GM19099 (cell line): Measurements from ENCODE around the gene KCNQ1OT1.

Experiments
- POLR2A ChIP-seq: IDR thresholded peaks from 3 replicates; pipeline ENCODE4 v1.6.1; 2011; ENCODE audit warnings: low read depth; ENCODE audit not compliant: insufficient read length; ENCODE audit errors: extremely low read depth

Gene KCNQ1OT1

GRCh38 chr11:2703363-2704141 lies 3.8 kb upstream of the KCNQ1OT1 start:
- no peak for TF ChIP-seq POLR2A

- TF ChIP-seq POLR2A, result no peak
These were observed 3.1 kb upstream of the KCNQ1OT1 start for GRCh38 chr11:2702771-2703362.

- TF ChIP-seq POLR2A, result no peak
These were observed 2.2 kb upstream of the KCNQ1OT1 start for GRCh38 chr11:2701898-2702434.

GRCh38 chr11:2701230-2701629 lies 1.4 kb upstream of the KCNQ1OT1 start:
- no peak for TF ChIP-seq POLR2A

- peak; percentile 30 for TF ChIP-seq POLR2A
These were observed 819 bp upstream of the KCNQ1OT1 start for GRCh38 chr11:2700415-2701211.

- no peak for TF ChIP-seq POLR2A
These were observed 636 bp downstream of the KCNQ1OT1 start for GRCh38 chr11:2699185-2699530.

GRCh38 chr11:2698386-2699184 lies 1.2 kb downstream of the KCNQ1OT1 start:
- TF ChIP-seq POLR2A, result no peak

- no peak for TF ChIP-seq POLR2A
These were observed 1.9 kb downstream of the KCNQ1OT1 start for GRCh38 chr11:2697866-2698265.

GRCh38 chr11:2696455-2696854 lies 3.3 kb downstream of the KCNQ1OT1 start:
- no peak for TF ChIP-seq POLR2A

- TF ChIP-seq POLR2A, result no peak
These were observed 4.5 kb downstream of the KCNQ1OT1 start for GRCh38 chr11:2694995-2695939.

- no peak for TF ChIP-seq POLR2A
These were observed 5.3 kb downstream of the KCNQ1OT1 start for GRCh38 chr11:2694495-2694894.

GRCh38 chr11:2693271-2694261 lies 6.2 kb downstream of the KCNQ1OT1 start:
- TF ChIP-seq POLR2A, result no peak
